Neural cell (in vitro differentiated cells): ENCODE measurements around the gene CCDC71. TPM values are rescaled to one million over a fixed set of nuclear protein-coding genes. Genes with fewer than 3 reads are reported as not detected.

Experiments used
- H2AFZ ChIP-seq: fragments of 200-600, 300-800 bp; sonication (generic), shearing (Covaris generic); 2 replicates; pipeline ENCODE4 v1.6.0; 2014; ENCODE audit warnings: low read depth, mild to moderate bottlenecking, antibody characterized with exemption, low read length, moderate library complexity
- H3F3A ChIP-seq: fragments of 200-600 bp; shearing (Covaris generic); 2 replicates; pipeline ENCODE4 v1.6.1; 2016; ENCODE audit warnings: mild to moderate bottlenecking, moderate library complexity, mixed read lengths, antibody characterized with exemption, low read length; ENCODE audit not compliant: insufficient read depth, poor library complexity, severe bottlenecking
- H3K27ac ChIP-seq: fragments of 200-600, 300-800 bp; sonication (generic), shearing (Covaris generic); 2 replicates; pipeline ENCODE4 v1.5.1; 2014; ENCODE audit warnings: mild to moderate bottlenecking, low read length, moderate library complexity
- H3K27me3 ChIP-seq: fragments of 300-800, 200-600 bp; sonication (generic), shearing (Covaris generic); 2 replicates; pipeline ENCODE4 v1.6.0; 2014; ENCODE audit warnings: mild to moderate bottlenecking, low read depth, low read length, moderate library complexity; ENCODE audit not compliant: insufficient read depth
- H3K36me3 ChIP-seq: fragments of 300-800, 200-600 bp; sonication (generic), shearing (Covaris generic); 2 replicates; pipeline ENCODE4 v1.5.1; 2014; ENCODE audit warnings: mild to moderate bottlenecking, antibody characterized with exemption, low read length, moderate library complexity; ENCODE audit not compliant: insufficient read depth
- H3K4me2 ChIP-seq: fragments of 300-800, 200-600 bp; sonication (generic), shearing (Covaris generic); 2 replicates; pipeline ENCODE4 v1.6.0; 2014; ENCODE audit warnings: mild to moderate bottlenecking, low read length
- H3K4me3 ChIP-seq: fragments of 300-800, 200-600 bp; sonication (generic), shearing (Covaris generic); 2 replicates; pipeline ENCODE4 v1.5.1; 2014; ENCODE audit warnings: mild to moderate bottlenecking, low read length, moderate library complexity
- H3K79me2 ChIP-seq: fragments of 200-600 bp; shearing (Covaris generic); replicated peaks from 2 replicates; pipeline ENCODE4 v1.6.0; 2014; ENCODE audit warnings: mild to moderate bottlenecking, low read length, moderate library complexity; ENCODE audit not compliant: insufficient read depth
- H3K9ac ChIP-seq: fragments of 300-800, 200-600 bp; sonication (generic), shearing (Covaris generic); 2 replicates; pipeline ENCODE4 v1.6.1; 2016; ENCODE audit warnings: mild to moderate bottlenecking, low read length, mixed read lengths
- H3K9me2 ChIP-seq: fragments of 200-600 bp; shearing (Covaris generic); 2 replicates; pipeline ENCODE4 v1.6.1; 2016; ENCODE audit warnings: mild to moderate bottlenecking, low read length, mixed read lengths; ENCODE audit not compliant: insufficient read depth
- H3K9me3 ChIP-seq: fragments of 200-600, 300-800 bp; sonication (generic), shearing (Covaris generic); 2 replicates; pipeline ENCODE4 v1.6.1; 2016; ENCODE audit warnings: mild to moderate bottlenecking, mixed run types, low read length, moderate library complexity, mixed read lengths
- H4K20me1 ChIP-seq: fragments of 200-600 bp; shearing (Covaris generic); 2 replicates; pipeline ENCODE4 v1.6.1; 2016; ENCODE audit warnings: mild to moderate bottlenecking, mixed run types; ENCODE audit not compliant: insufficient read depth
- CTCF ChIP-seq: fragments of 450-650 bp; IDR thresholded peaks from 2 replicates; pipeline ENCODE4 v1.5.1; 2014; ENCODE audit warnings: antibody characterized with exemption, mild to moderate bottlenecking, moderate library complexity; ENCODE audit not compliant: poor library complexity, severe bottlenecking
- EP300 ChIP-seq: fragments of 450-650 bp; conservative IDR thresholded peaks from 2 replicates; pipeline ENCODE4 v1.6.1; 2014; ENCODE audit warnings: antibody characterized with exemption, mild to moderate bottlenecking, moderate library complexity; ENCODE audit not compliant: poor library complexity, severe bottlenecking
- MXI1 ChIP-seq: fragments of 450-650 bp; conservative IDR thresholded peaks from 2 replicates; pipeline ENCODE4 v1.6.1; 2014; ENCODE audit warnings: antibody characterized with exemption, mild to moderate bottlenecking; ENCODE audit not compliant: poor library complexity, severe bottlenecking
- POLR2AphosphoS5 ChIP-seq: IDR thresholded peaks from 2 replicates; pipeline ENCODE4 v1.6.1; 2012
- RAD21 ChIP-seq: fragments of 450-650 bp; conservative IDR thresholded peaks from 2 replicates; pipeline ENCODE4 v1.6.1; 2014; ENCODE audit warnings: antibody characterized with exemption, mild to moderate bottlenecking, moderate library complexity
- REST ChIP-seq: IDR thresholded peaks from 2 replicates; pipeline ENCODE4 v1.6.1; 2012; ENCODE audit warnings: borderline replicate concordance
- SMC3 ChIP-seq: fragments of 450-650 bp; conservative IDR thresholded peaks from 2 replicates; pipeline ENCODE4 v1.6.1; 2014; ENCODE audit warnings: antibody characterized with exemption, mild to moderate bottlenecking, moderate library complexity; ENCODE audit not compliant: poor library complexity
- TAF1 ChIP-seq: IDR thresholded peaks from 2 replicates; pipeline ENCODE4 v1.6.1; 2012; ENCODE audit warnings: low read depth
- polyA plus RNA-seq: library from polyadenylated mRNA; depleted of rRNA; stranded (reverse); fragments of >200 nt; gene quantifications from 2 replicates; pipeline ENCODE4 v1.2.3, GENCODE V29; 2014

The CCDC71 gene
- polyA plus RNA-seq, 1 donor from 2014 or later = 14.8 TPM

GRCh38 chr3:49173116-49173791, 7.1 kb upstream of the CCDC71 start:
- no peaks in the 10 kb centered on the region for H3K9me3 ChIP-seq
- no peaks in the 10 kb centered on the region for H3K9me2 ChIP-seq
- no peak for TF ChIP-seq REST
- peak; percentile 13 for TF ChIP-seq POLR2AphosphoS5
- no peaks in the 10 kb centered on the region for H3K36me3 ChIP-seq
- peaks cover 4% of the 10 kb centered on the region for H3F3A ChIP-seq
- no peak overlapping the region for H2AFZ ChIP-seq
- H3K9ac ChIP-seq = peak overlapping the region; percentile 83
- no peaks in the 10 kb centered on the region for H3K27me3 ChIP-seq
- peak overlapping the region; percentile 91 for H3K4me2 ChIP-seq
- peaks cover 54% of the 10 kb centered on the region for H3K79me2 ChIP-seq
- peak overlapping the region; percentile 86 for H3K27ac ChIP-seq
- H4K20me1 ChIP-seq = no peaks in the 10 kb centered on the region
- peak overlapping the region; percentile 76 for H3K4me3 ChIP-seq

GRCh38 chr3:49172551-49173041, 6.5 kb upstream of the CCDC71 start:
- Histone ChIP-seq H4K20me1 (no peaks in the 10 kb centered on the region), H3K9ac (peak overlapping the region; percentile 83), H2AFZ (no peak overlapping the region), H3K9me3 (no peaks in the 10 kb centered on the region), H3K4me2 (peak overlapping the region; percentile 91), H3K36me3 (no peaks in the 10 kb centered on the region), H3K79me2 (peaks cover 54% of the 10 kb centered on the region), H3K27me3 (no peaks in the 10 kb centered on the region), H3K4me3 (peak overlapping the region; percentile 76), H3K9me2 (no peaks in the 10 kb centered on the region), H3F3A (peaks cover 4% of the 10 kb centered on the region), H3K27ac (peak overlapping the region; percentile 86)
- no peak for TF ChIP-seq REST

- H3K9ac ChIP-seq = peak overlapping the region; percentile 83
- H3K27ac ChIP-seq = peak overlapping the region; percentile 86
- H2AFZ ChIP-seq = peak overlapping the region; percentile 61
- no peak for TF ChIP-seq RAD21
- TF ChIP-seq POLR2AphosphoS5 = no peak
- no peak for TF ChIP-seq CTCF
- TF ChIP-seq EP300 = no peak
- TF ChIP-seq TAF1 = no peak
- no peak for TF ChIP-seq REST
- no peak for TF ChIP-seq SMC3
- no peak for TF ChIP-seq MXI1
Measured at GRCh38 chr3:49171775-49172500, 5.8 kb upstream of the CCDC71 start.

More at GRCh38 chr3:49171775-49172500, 5.8 kb upstream of the CCDC71 start:
- Histone ChIP-seq H3K36me3 (no peaks in the 10 kb centered on the region), H3F3A (peaks cover 4% of the 10 kb centered on the region), H3K9me2 (no peaks in the 10 kb centered on the region), H3K79me2 (peaks cover 54% of the 10 kb centered on the region), H3K9me3 (no peaks in the 10 kb centered on the region), H4K20me1 (no peaks in the 10 kb centered on the region), H3K4me3 (peak overlapping the region; percentile 76), H3K27me3 (no peaks in the 10 kb centered on the region), H3K4me2 (peak overlapping the region; percentile 91)
